Dedifferentiated amniotic fluid mesenchymal stem cell (primary cell): ENCODE results near the gene MIER2.

Experiments used
- DNase-seq: peaks from one replicate; pipeline ENCODE4 v3.0.0-alpha.2; 2016; ENCODE audit errors: extremely low spot score

MIER2 gene

GRCh38 chr19:378706-379105 is 34.1 kb upstream of the MIER2 start:
- DNase-seq: no peak

- no peak for DNase-seq
Observed at GRCh38 chr19:377801-378581, 33.4 kb upstream of the MIER2 start.

GRCh38 chr19:376111-376470 is 31.5 kb upstream of the MIER2 start:
- no peak for DNase-seq

- DNase-seq: no peak
Observed at GRCh38 chr19:375395-376110, 31.0 kb upstream of the MIER2 start.

- no peak for DNase-seq
Observed at GRCh38 chr19:374886-375235, 30.3 kb upstream of the MIER2 start.

GRCh38 chr19:374183-374885 is 29.7 kb upstream of the MIER2 start:
- DNase-seq: no peak

GRCh38 chr19:373391-374182 is 29.0 kb upstream of the MIER2 start:
- no peak for DNase-seq

- DNase-seq: no peak
Observed at GRCh38 chr19:372306-372890, 27.8 kb upstream of the MIER2 start.

- no peak for DNase-seq
Observed at GRCh38 chr19:371501-372168, 27.0 kb upstream of the MIER2 start.

GRCh38 chr19:370641-371330 is 26.2 kb upstream of the MIER2 start:
- DNase-seq: no peak

GRCh38 chr19:369876-370275 is 25.3 kb upstream of the MIER2 start:
- no peak for DNase-seq

GRCh38 chr19:369256-369655 is 24.7 kb upstream of the MIER2 start:
- DNase-seq: no peak

- DNase-seq: no peak
Observed at GRCh38 chr19:368630-369024, 24.0 kb upstream of the MIER2 start.

GRCh38 chr19:367963-368629 is 23.5 kb upstream of the MIER2 start:
- no peak for DNase-seq

GRCh38 chr19:367561-367960 is 23.0 kb upstream of the MIER2 start:
- no peak for DNase-seq

- DNase-seq: no peak
Observed at GRCh38 chr19:366951-367350, 22.4 kb upstream of the MIER2 start.

- DNase-seq: no peak
Observed at GRCh38 chr19:366205-366783, 21.7 kb upstream of the MIER2 start.

- DNase-seq: no peak
Observed at GRCh38 chr19:364496-365287, 20.1 kb upstream of the MIER2 start.

- no peak for DNase-seq
Observed at GRCh38 chr19:362683-363082, 18.1 kb upstream of the MIER2 start.
